Retinal pigment epithelial cell (primary cell): ENCODE results near the gene SLC12A9.

ENCODE experiments used
- DNase-seq: peaks from one replicate; pipeline ENCODE4 v3.0.0-alpha.2; 2010; ENCODE audit warnings: low read depth
- H3K4me3 ChIP-seq: 2 replicates; pipeline ENCODE4 v1.5.1; 2011; ENCODE audit warnings: mild to moderate bottlenecking, low read length, control low read depth, moderate library complexity
- CTCF ChIP-seq: conservative IDR thresholded peaks from 2 replicates; pipeline ENCODE4 v1.5.1; 2011; ENCODE audit warnings: low read depth, low read length, control low read depth, inconsistent platforms

Gene SLC12A9

GRCh38 chr7:100914879-100915447, 62.5 kb downstream of the SLC12A9 start:
- no peak for DNase-seq
- H3K4me3 ChIP-seq, result no peak overlapping the region
- TF ChIP-seq CTCF, result no peak
